Measurements from ENCODE around the gene RPTOR. TPM values are rescaled to one million over a fixed set of nuclear protein-coding genes. Genes with fewer than 3 reads are reported as not detected.

Gene RPTOR
- total RNA-seq, 1 experiment from 2014 or later: 25.1 TPM

GRCh38 chr17:80621335-80621996 is 76.8 kb downstream of the RPTOR start:
- WGBS (ENCODE audit: extremely low coverage, insufficient read length, low lambda C conversion rate): no CpG with 5 or more reads among the region's 25 CpGs
- no peak overlapping the region for H3K18ac ChIP-seq (ENCODE audit: insufficient read length, low read depth, low read length)
- no peak overlapping the region for H3K9ac ChIP-seq (ENCODE audit: extremely low read depth, insufficient read length, low read length)
- no peak overlapping the region for H4K91ac ChIP-seq (ENCODE audit: insufficient read length, low read depth, low read length)
- H3K4me1 Mint-ChIP-seq: peaks cover 17 to 23% of the 10 kb centered on the region in 2 experiments
- H3K23ac ChIP-seq (ENCODE audit: insufficient read length, low read depth, low read length): no peak overlapping the region
- no peak overlapping the region for H3K14ac ChIP-seq (ENCODE audit: insufficient read depth, low read length)
- no peaks in the 10 kb centered on the region for H3K23me2 ChIP-seq (ENCODE audit: insufficient read length, low read depth, low read length, poor library complexity, severe bottlenecking)
- no peak overlapping the region for H2BK120ac ChIP-seq (ENCODE audit: low read depth, low read length, poor library complexity, severe bottlenecking)
- H4K5ac ChIP-seq (ENCODE audit: insufficient read length, low read depth, low read length): no peak overlapping the region
- no peaks in the 10 kb centered on the region for H3K4me1 ChIP-seq (ENCODE audit: insufficient read depth, low read length)
- H3K27ac ChIP-seq (ENCODE audit: insufficient read length, low read depth, low read length): no peak overlapping the region
- no peaks in the 10 kb centered on the region for H3K27me3 ChIP-seq (ENCODE audit: insufficient read depth, low read length)
- no peak overlapping the region for H2BK12ac ChIP-seq (ENCODE audit: insufficient read length, low read depth, low read length)
- H3K27me3 Mint-ChIP-seq (ENCODE audit: low read depth): no peaks in the 10 kb centered on the region; the same call in 1 of the 2 replicates
- H3K9me3 Mint-ChIP-seq: no peaks in the 10 kb centered on the region
- H4K8ac ChIP-seq (replicated peaks; ENCODE audit: insufficient read length, low read depth, low read length): no peak overlapping the region
- H3T11ph ChIP-seq (ENCODE audit: low read length): no peak overlapping the region
- H3K27ac Mint-ChIP-seq: no peak overlapping the region; a peak in 1 of 7 replicates
- no peak overlapping the region for H2BK5ac ChIP-seq (ENCODE audit: insufficient read length, low read length)
- no peaks in the 10 kb centered on the region for H3K79me2 ChIP-seq (ENCODE audit: insufficient read depth, low read length)
- H3K4ac ChIP-seq (ENCODE audit: low read depth, low read length): no peak overlapping the region
- no peak overlapping the region for H3K4me2 ChIP-seq (ENCODE audit: insufficient read depth, insufficient read length, low read length)
- no peaks in the 10 kb centered on the region for H3K79me1 ChIP-seq (ENCODE audit: insufficient read depth, low read depth, low read length, poor library complexity, severe bottlenecking)
- no peak overlapping the region for H3K56ac ChIP-seq (ENCODE audit: insufficient read length, low read depth, low read length)
- H2AK5ac ChIP-seq (ENCODE audit: insufficient read length, low read length): no peak overlapping the region
- no peak for DNase-seq
- no peaks in the 10 kb centered on the region for H4K20me1 ChIP-seq (ENCODE audit: control insufficient read depth, insufficient read depth, insufficient read length)
- no peak overlapping the region; a peak in 1 of 5 replicates for H3K4me3 Mint-ChIP-seq
- no peak overlapping the region for H2AFZ ChIP-seq (ENCODE audit: low read length)
- H2BK15ac ChIP-seq (ENCODE audit: low read depth, low read length): no peak overlapping the region
- TF ChIP-seq, protein P1, sequence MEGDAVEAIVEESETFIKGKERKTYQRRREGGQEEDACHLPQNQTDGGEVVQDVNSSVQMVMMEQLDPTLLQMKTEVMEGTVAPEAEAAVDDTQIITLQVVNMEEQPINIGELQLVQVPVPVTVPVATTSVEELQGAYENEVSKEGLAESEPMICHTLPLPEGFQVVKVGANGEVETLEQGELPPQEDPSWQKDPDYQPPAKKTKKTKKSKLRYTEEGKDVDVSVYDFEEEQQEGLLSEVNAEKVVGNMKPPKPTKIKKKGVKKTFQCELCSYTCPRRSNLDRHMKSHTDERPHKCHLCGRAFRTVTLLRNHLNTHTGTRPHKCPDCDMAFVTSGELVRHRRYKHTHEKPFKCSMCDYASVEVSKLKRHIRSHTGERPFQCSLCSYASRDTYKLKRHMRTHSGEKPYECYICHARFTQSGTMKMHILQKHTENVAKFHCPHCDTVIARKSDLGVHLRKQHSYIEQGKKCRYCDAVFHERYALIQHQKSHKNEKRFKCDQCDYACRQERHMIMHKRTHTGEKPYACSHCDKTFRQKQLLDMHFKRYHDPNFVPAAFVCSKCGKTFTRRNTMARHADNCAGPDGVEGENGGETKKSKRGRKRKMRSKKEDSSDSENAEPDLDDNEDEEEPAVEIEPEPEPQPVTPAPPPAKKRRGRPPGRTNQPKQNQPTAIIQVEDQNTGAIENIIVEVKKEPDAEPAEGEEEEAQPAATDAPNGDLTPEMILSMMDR (conservative IDR thresholded peaks at IDR 0.05): no peak
- H2BK20ac ChIP-seq (ENCODE audit: low read depth, low read length, poor library complexity, severe bottlenecking): no peak overlapping the region
- peaks cover 4% of the 10 kb centered on the region in 3 experiments; a peak in 3 of 7 replicates for H3K36me3 Mint-ChIP-seq (ENCODE audit: insufficient read depth in 1 of 3, low read depth in 3 of 3)
- H3K9me3 ChIP-seq (ENCODE audit: control insufficient read depth, low read depth, low read length): no peaks in the 10 kb centered on the region

All from H9 (cell line).